Psoas muscle (tissue), 8 donors: ENCODE data around the gene PLXNB2. TPM values are rescaled to one million over a fixed set of nuclear protein-coding genes. Genes with fewer than 3 reads are reported as not detected.
A peak's percentile ranks its signal among the peaks of the same experiment; 100 is the strongest.

Experiments
- ATAC-seq, 4 donors: fragments of 200-7000 bp; cut with Tn5 transposase; one replicate each; pipeline ENCODE4 v1.9.1; 2020; ENCODE audit warnings: moderate library complexity in 3 of 4, mild to moderate bottlenecking in 2 of 4
- DNase-seq, 2 donors: peaks; one replicate each; pipeline ENCODE4 v3.0.0-alpha.2; 2020
- H3K27ac ChIP-seq: fragments of 200-600 bp; one replicate; pipeline ENCODE4 v1.8.0; 2022
- H3K27me3 ChIP-seq, 3 donors: fragments of 200-600 bp in 1 of 3; one replicate each; pipeline versions ENCODE4 v1.6.1 to v1.8.0; 2013 to 2022; ENCODE audit warnings: low read length in 2 of 3, mild to moderate bottlenecking in 2 of 3, moderate library complexity in 1 of 3; ENCODE audit not compliant: insufficient read depth in 3 of 3
- H3K36me3 ChIP-seq, 2 donors: fragments of 200-600 bp in 1 of 2; one replicate each; pipeline versions ENCODE4 v1.6.1 to v1.8.0; 2013 to 2022; ENCODE audit warnings: low read depth in 1 of 2, mild to moderate bottlenecking in 1 of 2, moderate library complexity in 1 of 2; ENCODE audit not compliant: insufficient read depth in 1 of 2
- H3K4me1 ChIP-seq: fragments of 200-600 bp; one replicate; pipeline ENCODE4 v1.8.0; 2022
- H3K4me3 ChIP-seq: fragments of 200-600 bp; one replicate; pipeline ENCODE4 v1.8.0; 2022; ENCODE audit warnings: mild to moderate bottlenecking
- H3K9me3 ChIP-seq: fragments of 200-600 bp; one replicate; pipeline ENCODE4 v1.8.0; 2022
- WGBS, 3 donors: extraction: QIAGEN DNeasy Blood & Tissue Kit; methylation state at CpG; one replicate each; pipeline versions ENCODE4 v1.1.6 to v1.1.7; 2013; 5-methylcytosine and 5-hydroxymethylcytosine counted together
- intact Hi-C, 2 donors: fragments of 100-400 bp; cut with DNase I; formaldehyde crosslinking; loops; one replicate each; pipeline versions ENCODE4 v1.11.0 to v1.14.2; 2022
- polyA plus RNA-seq, 3 donors: library from polyadenylated mRNA; stranded (reverse); fragments of 200-250 nt; gene quantifications; one replicate each; pipeline ENCODE4 v1.2.3, GENCODE V29; 2013
- total RNA-seq, 4 donors: library from RNA; stranded (reverse); fragmentation: NEBNext Ultra II Directional in 2 of 4; extraction: Animal tissue kit (Norgen Biotek cat#: 25700) in 2 of 4; gene quantifications; one replicate each; pipeline versions ENCODE4 v1.2.1 to v1.2.4, GENCODE V29; 2021 to 2023
- TF ChIP-seq, protein P1 (sequence below): fragments of 200-600 bp; IDR thresholded peaks from one replicate; pipeline ENCODE4 v1.8.0; 2022; ENCODE audit warnings: antibody characterized with exemption
- donor health status: healthy with polysubstance abuse.
- donor health status: DM: no; HTN: no; CAD: no; lungs with moderate emphysema.
- donor health status: Bipolar disorder and iron deficiency.
- donor health status: healthy.
- donor health status: DM: yes; HTN: yes; CAD: no.
- donor health status: DM: no; HTN: no; CAD: no.
- donor health status: DM: no; HTN: no; CAD: no.
- donor health status: DM: yes; HTN: yes; CAD: no.

PLXNB2 gene
- total and polyA plus RNA-seq, 7 donors, result 3.9 to 43.7 (median 13.6) TPM

DNA sequence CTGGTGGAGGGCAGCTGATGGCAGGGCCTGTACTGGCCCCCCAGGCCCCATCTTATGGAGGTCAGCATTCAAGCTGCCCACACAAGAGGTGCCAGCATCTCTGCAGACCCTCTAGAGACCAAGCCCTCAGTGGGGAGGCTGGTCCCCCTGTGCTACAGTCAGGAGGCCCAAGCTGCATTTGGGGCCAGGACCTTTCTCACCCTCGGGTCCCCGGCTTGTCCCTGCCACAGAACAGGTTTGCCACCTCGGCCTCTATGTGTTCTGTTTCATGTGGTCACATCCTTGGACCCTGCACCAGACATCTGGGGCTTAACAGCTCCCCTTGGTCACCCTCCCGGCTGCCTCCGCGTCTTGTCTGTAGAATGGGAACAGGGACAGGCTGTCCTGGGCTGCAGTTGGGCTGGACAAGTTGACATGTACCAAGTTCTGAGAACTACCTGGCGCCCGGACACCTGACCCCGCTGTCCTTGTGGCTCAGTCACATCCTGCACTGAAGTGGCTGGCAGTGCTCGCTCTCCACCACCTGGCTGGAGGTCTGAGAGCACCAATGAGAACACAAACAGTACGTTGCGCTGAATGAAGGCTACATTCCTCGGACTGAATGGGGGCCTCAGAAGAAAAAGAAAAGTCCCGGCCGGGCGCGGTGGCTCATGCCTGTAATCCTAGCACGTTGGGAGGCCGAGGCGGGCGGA is 2.7 kb upstream of the PLXNB2 start:
- TF ChIP-seq, protein P1, sequence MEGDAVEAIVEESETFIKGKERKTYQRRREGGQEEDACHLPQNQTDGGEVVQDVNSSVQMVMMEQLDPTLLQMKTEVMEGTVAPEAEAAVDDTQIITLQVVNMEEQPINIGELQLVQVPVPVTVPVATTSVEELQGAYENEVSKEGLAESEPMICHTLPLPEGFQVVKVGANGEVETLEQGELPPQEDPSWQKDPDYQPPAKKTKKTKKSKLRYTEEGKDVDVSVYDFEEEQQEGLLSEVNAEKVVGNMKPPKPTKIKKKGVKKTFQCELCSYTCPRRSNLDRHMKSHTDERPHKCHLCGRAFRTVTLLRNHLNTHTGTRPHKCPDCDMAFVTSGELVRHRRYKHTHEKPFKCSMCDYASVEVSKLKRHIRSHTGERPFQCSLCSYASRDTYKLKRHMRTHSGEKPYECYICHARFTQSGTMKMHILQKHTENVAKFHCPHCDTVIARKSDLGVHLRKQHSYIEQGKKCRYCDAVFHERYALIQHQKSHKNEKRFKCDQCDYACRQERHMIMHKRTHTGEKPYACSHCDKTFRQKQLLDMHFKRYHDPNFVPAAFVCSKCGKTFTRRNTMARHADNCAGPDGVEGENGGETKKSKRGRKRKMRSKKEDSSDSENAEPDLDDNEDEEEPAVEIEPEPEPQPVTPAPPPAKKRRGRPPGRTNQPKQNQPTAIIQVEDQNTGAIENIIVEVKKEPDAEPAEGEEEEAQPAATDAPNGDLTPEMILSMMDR, result no peak
- Histone ChIP-seq H3K9me3 (no peaks in the 10 kb centered on the region), H3K27ac (no peak overlapping the region), H3K4me3 (no peak overlapping the region), H3K4me1 (peaks cover 7% of the 10 kb centered on the region), H3K36me3 (no peaks in the 10 kb centered on the region), H3K27me3 (peaks cover 0 to 6% (median 0%) of the 10 kb centered on the region in 3 donors)
- 84 to 92% (median 85%) methylated on average over 20 to 21 of the region's 21 CpGs for WGBS, 3 donors
- no peak for DNase-seq
- no peak for ATAC-seq
- intact Hi-C loops, result no loop called here

DNA sequence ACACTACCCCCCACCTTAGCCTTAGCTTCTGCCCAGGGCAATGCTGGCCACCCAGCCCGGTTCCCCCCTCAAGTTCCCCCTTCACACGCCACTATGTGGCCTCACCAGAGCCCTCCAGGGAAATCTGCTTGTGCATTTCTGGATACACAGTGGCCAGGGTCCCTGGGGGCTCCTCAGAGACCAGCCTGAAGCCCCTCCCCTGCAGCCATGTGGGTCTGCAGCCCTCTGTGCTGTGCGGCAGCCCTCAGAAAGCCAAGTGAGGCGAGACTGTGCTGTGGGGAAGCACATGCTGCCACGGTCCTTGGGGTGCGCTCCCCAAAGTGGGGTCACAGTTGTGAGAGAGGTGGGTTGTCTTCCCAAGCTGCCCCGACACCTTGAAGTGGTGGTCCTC is 2.1 kb upstream of the PLXNB2 start:
- Histone ChIP-seq H3K27me3 (peaks cover 0 to 6% (median 0%) of the 10 kb centered on the region in 3 donors), H3K4me3 (no peak overlapping the region), H3K4me1 (peaks cover 12% of the 10 kb centered on the region), H3K36me3 (no peaks in the 10 kb centered on the region), H3K27ac (no peak overlapping the region), H3K9me3 (no peaks in the 10 kb centered on the region)
- TF ChIP-seq, protein P1, result no peak
- DNase-seq (no peak), ATAC-seq (no peak)
- intact Hi-C loops, result no loop called here
- 78 to 81% (median 79%) methylated on average over 7 of the region's 7 CpGs for WGBS, 3 donors

DNA sequence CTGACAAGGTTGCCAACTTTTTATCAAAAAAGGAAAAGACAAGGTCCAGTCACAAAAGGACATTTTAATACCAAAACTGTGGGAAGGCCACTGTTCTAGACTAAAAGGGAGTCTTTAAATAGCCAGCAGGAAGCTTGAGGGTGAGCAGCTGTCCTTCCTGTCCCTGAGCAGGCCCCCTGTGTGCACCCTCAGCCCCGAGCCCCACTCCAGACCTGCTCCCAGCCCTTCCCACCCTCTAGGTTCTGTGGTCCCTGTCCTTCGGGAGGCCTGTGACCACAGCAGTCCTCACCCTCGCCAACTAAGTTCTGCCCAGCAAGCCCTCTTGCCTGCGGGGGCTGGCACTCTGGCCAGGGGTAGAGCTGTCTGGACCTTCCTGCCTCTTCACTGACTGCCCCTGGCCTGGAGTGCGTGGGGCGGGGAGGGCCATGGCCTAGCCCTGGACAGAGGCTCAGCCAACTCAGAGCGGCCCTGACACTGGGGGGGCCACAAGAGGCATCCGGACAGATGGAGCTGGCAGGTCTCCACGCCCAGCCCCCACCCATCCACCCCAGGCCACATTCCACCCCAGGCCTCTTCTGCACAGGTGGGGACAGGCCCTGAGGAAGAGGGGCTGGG is 1.6 kb upstream of the PLXNB2 start:
- no peaks in the 10 kb centered on the region for H3K36me3 ChIP-seq
- H3K27me3 ChIP-seq, result peaks cover 0 to 6% (median 0%) of the 10 kb centered on the region in 3 donors
- H3K9me3 ChIP-seq, result no peaks in the 10 kb centered on the region
- H3K4me1 ChIP-seq, result peaks cover 17% of the 10 kb centered on the region
- ATAC-seq, result no peak
- DNase-seq, result no peak
- TF ChIP-seq, protein P1, result no peak
- peak overlapping the region; percentile 55 for H3K27ac ChIP-seq
- H3K4me3 ChIP-seq, result no peak overlapping the region
- intact Hi-C loops, result no loop called here
- 49 to 53% (median 51%) methylated on average over 6 to 9 of the region's 9 CpGs for WGBS, 3 donors

DNA sequence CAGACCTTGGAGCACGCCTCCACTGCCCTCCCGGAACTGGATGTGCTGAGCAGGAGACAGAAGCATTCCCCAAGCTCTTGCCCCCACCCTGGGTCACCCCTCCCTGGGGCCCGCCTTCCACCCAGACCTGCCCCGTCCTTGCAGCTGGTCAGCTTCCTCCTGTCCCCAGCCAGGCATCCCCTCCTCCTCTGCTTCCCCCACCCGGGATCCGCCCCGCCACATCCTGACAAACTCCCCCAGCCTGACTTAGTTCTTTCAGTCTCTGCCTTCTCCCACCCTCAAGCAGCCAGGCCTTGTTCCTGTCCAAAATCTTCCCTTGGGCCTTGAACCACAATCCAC is 1.1 kb upstream of the PLXNB2 start:
- no peak overlapping the region for H3K4me3 ChIP-seq
- peaks cover 0 to 6% (median 0%) of the 10 kb centered on the region in 3 donors for H3K27me3 ChIP-seq
- H3K9me3 ChIP-seq, result no peaks in the 10 kb centered on the region
- peak overlapping the region; percentile 55 for H3K27ac ChIP-seq
- intact Hi-C loops, result no loop called here
- TF ChIP-seq, protein P1, result no peak
- no peaks in the 10 kb centered on the region for H3K36me3 ChIP-seq
- H3K4me1 ChIP-seq, result peaks cover 23% of the 10 kb centered on the region
- 51 to 56% (median 52%) methylated on average over 6 to 7 of the region's 7 CpGs for WGBS, 3 donors
- ATAC-seq (peak in 3 of 4 donors; percentile 11 to 32 (median 16)), DNase-seq (peak; percentile 82 to 90)
